ENCODE results near the gene MORC2. TPM values are rescaled to one million over a fixed set of nuclear protein-coding genes. Genes with fewer than 3 reads are reported as not detected.

MORC2 gene
- total RNA-seq, 2 donors from 2014 or later: 34.9 to 36.3 TPM

GRCh38 chr22:30992565-30992964 lies 24.0 kb upstream of the MORC2 start:
- Histone ChIP-seq H3K27ac (ENCODE audit: low read depth, low read length) (no peak overlapping the region), H3K9ac (ENCODE audit: extremely low read depth, low read length, poor library complexity, severe bottlenecking) (no peak overlapping the region), H3K9me3 (ENCODE audit: control insufficient read depth, low read length) (peaks cover 6% of the 10 kb centered on the region), H3K36me3 (ENCODE audit: control insufficient read depth, insufficient read depth, low read length) (no peaks in the 10 kb centered on the region), H3K4me3 (ENCODE audit: low read length) (no peak overlapping the region), H3K27me3 (ENCODE audit: control insufficient read depth, insufficient read depth, low read length, poor library complexity, severe bottlenecking) (no peaks in the 10 kb centered on the region), H3K4me1 (ENCODE audit: control insufficient read depth, insufficient read depth, low read length) (no peaks in the 10 kb centered on the region)
- no peaks in the 10 kb centered on the region for H3K4me1 Mint-ChIP-seq
- H3K9me3 Mint-ChIP-seq: peaks cover 6% of the 10 kb centered on the region
- 92 to 96% methylated on average over 2 of the region's 2 CpGs for WGBS, 2 experiments (ENCODE audit: insufficient coverage in 1 of 2, insufficient read length in 1 of 2)
- H3K36me3 Mint-ChIP-seq (ENCODE audit: low read depth): no peaks in the 10 kb centered on the region
- peaks cover 4% of the 10 kb centered on the region for H3K27me3 Mint-ChIP-seq (ENCODE audit: insufficient read depth)
- no peak overlapping the region for H3K27ac Mint-ChIP-seq
- H3K4me3 Mint-ChIP-seq: no peak overlapping the region
- no peak for DNase-seq
- no peak for TF ChIP-seq CTCF (conservative IDR thresholded peaks at IDR 0.05)

- Mint-ChIP-seq H3K9me3 (peaks cover 5% of the 10 kb centered on the region), H3K4me3 (no peak overlapping the region), H3K27ac (no peak overlapping the region), H3K36me3 (ENCODE audit: low read depth) (no peaks in the 10 kb centered on the region), H3K27me3 (ENCODE audit: insufficient read depth) (peaks cover 4% of the 10 kb centered on the region), H3K4me1 (no peaks in the 10 kb centered on the region)
- H3K9me3 ChIP-seq (ENCODE audit: control insufficient read depth, low read length): peaks cover 6% of the 10 kb centered on the region
- WGBS, 2 experiments (ENCODE audit: insufficient coverage in 1 of 2, insufficient read length in 1 of 2): 100% methylated on average over 1 of the region's 1 CpG; no CpG with 5 or more reads in 1 of the 2 experiments
- no peak for TF ChIP-seq CTCF (conservative IDR thresholded peaks at IDR 0.05)
- H3K9ac ChIP-seq (ENCODE audit: extremely low read depth, low read length, poor library complexity, severe bottlenecking): no peak overlapping the region
- H3K27me3 ChIP-seq (ENCODE audit: control insufficient read depth, insufficient read depth, low read length, poor library complexity, severe bottlenecking): no peaks in the 10 kb centered on the region
- H3K36me3 ChIP-seq (ENCODE audit: control insufficient read depth, insufficient read depth, low read length): no peaks in the 10 kb centered on the region
- DNase-seq: no peak
- H3K4me1 ChIP-seq (ENCODE audit: control insufficient read depth, insufficient read depth, low read length): no peaks in the 10 kb centered on the region
- no peak overlapping the region for H3K4me3 ChIP-seq (ENCODE audit: low read length)
- H3K27ac ChIP-seq (ENCODE audit: low read depth, low read length): no peak overlapping the region
Observed at GRCh38 chr22:30990690-30991089, 22.1 kb upstream of the MORC2 start.

GRCh38 chr22:30989474-30989873 lies 20.9 kb upstream of the MORC2 start:
- Mint-ChIP-seq H3K36me3 (ENCODE audit: low read depth) (no peaks in the 10 kb centered on the region), H3K27ac (no peak overlapping the region), H3K27me3 (ENCODE audit: insufficient read depth) (peaks cover 2% of the 10 kb centered on the region), H3K4me3 (no peak overlapping the region), H3K9me3 (peaks cover 4% of the 10 kb centered on the region), H3K4me1 (no peaks in the 10 kb centered on the region)
- Histone ChIP-seq H3K9ac (ENCODE audit: extremely low read depth, low read length, poor library complexity, severe bottlenecking) (no peak overlapping the region), H3K9me3 (ENCODE audit: control insufficient read depth, low read length) (peaks cover 6% of the 10 kb centered on the region), H3K4me3 (ENCODE audit: low read length) (no peak overlapping the region), H3K4me1 (ENCODE audit: control insufficient read depth, insufficient read depth, low read length) (no peaks in the 10 kb centered on the region), H3K27me3 (ENCODE audit: control insufficient read depth, insufficient read depth, low read length, poor library complexity, severe bottlenecking) (no peaks in the 10 kb centered on the region), H3K36me3 (ENCODE audit: control insufficient read depth, insufficient read depth, low read length) (no peaks in the 10 kb centered on the region), H3K27ac (ENCODE audit: low read depth, low read length) (no peak overlapping the region)
- DNase-seq: no peak
- TF ChIP-seq CTCF (conservative IDR thresholded peaks at IDR 0.05): no peak

Measured in endodermal cell (in vitro differentiated cells).